NOMO-1 treated with DMSO at 0.1 percent for 48 hours (cell line): Measurements from ENCODE around the gene SERPINA4.
"Not testable (repeated sequence)": the region's sequence is repeated elsewhere in the genome, so short reads cannot be mapped to it uniquely, and the experiment has no call there.

ENCODE experiments used
- DNase-seq: peaks from one replicate; lab custom pipeline; 2025; ENCODE audit not compliant: unreplicated experiment; lab: John Stamatoyannopoulos, UW

SERPINA4 gene

GRCh38 chr14:94591073-94591472 lies 29.8 kb downstream of the SERPINA4 start:
- DNase-seq = no peak

GRCh38 chr14:94591871-94592270 lies 30.6 kb downstream of the SERPINA4 start:
- DNase-seq = no peak

GRCh38 chr14:94592457-94592856 lies 31.2 kb downstream of the SERPINA4 start:
- DNase-seq = no peak

- DNase-seq = no peak
Observed at GRCh38 chr14:94593376-94593748, 32.1 kb downstream of the SERPINA4 start.

GRCh38 chr14:94593749-94594431 lies 32.6 kb downstream of the SERPINA4 start:
- DNase-seq = no peak

GRCh38 chr14:94594441-94594840 lies 33.2 kb downstream of the SERPINA4 start:
- DNase-seq = no peak

DNA sequence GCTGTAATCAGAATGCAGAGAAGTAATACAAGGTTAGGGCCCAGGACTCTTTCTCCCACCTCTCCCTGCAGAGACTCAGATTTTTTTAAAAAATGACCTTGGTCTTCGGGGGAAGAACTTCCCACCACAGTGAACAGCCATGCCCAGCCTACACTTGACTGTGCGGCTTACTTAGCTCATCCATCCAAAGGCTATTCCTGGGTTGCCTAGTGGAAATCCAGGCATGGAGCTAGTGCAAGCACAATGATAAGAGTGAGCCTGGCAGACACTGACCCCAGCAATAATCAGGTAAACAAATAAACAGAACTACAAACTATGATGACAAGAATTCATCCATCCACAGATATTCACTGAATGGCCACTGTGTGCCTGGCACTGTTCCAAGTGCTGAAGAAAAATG lies 34.7 kb downstream of the SERPINA4 start:
- no peak for DNase-seq

DNA sequence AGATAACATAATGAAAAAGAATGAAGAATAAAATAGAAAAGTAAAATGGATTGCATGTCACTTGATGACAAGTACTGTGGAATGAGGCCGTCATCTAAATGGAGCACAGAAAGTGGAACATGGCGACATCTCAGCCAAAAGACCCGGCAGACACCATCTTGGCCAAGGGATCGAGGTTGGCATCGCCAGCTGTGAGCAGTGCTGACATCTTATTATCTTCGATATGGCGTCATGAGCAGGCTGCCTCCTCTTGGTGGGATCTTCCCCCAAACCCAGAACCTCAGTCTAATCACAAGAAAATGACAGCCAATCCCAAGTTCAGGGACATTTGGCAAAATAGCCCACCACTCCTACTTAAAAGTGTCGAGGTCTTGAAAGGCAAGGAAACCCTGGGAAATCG lies 35.1 kb downstream of the SERPINA4 start:
- DNase-seq = no peak

GRCh38 chr14:94597788-94598187 lies 36.5 kb downstream of the SERPINA4 start:
- DNase-seq = no peak

- DNase-seq = no peak
Observed at GRCh38 chr14:94598506-94598815, 37.2 kb downstream of the SERPINA4 start.

DNA sequence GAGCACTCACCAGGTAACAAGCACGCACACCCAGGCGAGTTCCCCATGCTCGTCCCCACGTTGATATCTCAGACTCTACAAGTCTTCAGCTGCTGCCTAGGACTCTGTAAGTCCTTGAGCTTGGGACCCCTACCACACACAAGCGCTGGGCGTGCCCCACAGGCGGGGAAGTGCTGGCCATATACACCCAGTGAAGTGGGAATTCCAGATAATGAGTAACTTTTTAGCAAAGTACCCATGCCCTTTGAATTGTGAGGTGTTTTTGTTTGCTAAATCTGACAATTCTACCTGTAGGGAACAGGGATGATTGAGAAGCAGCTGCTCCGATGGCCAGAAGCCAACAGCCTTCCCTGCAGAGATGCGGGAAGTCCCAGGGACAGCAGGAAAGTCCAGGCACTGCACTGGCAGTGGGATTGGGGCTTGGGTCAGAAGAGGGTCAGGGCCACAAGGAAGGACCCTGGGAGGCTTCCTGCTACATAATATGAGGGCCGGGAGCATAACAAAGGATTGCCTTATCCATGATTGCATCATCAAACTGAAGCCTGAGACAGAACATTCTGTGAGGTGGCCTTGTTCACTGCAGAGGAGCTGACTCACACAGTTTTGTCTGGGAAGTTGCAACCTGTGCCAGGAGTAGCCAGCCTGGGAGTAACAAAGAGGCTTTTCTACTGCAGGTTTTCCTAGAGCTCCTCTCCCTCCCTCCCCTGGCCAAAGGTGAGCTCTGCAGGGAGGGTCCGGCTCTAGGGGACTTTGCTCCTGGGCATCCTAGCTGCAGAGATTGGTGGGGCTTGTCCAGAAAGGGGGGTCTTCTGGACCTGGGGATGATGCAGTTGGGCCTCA lies 37.8 kb downstream of the SERPINA4 start:
- DNase-seq = no peak

GRCh38 chr14:94599656-94600004 lies 38.4 kb downstream of the SERPINA4 start:
- no peak for DNase-seq

GRCh38 chr14:94600148-94600545 lies 38.9 kb downstream of the SERPINA4 start:
- DNase-seq = no peak

- DNase-seq = no peak
Observed at GRCh38 chr14:94601884-94602391, 40.7 kb downstream of the SERPINA4 start.

GRCh38 chr14:94602722-94603121 lies 41.5 kb downstream of the SERPINA4 start:
- DNase-seq = no peak

- DNase-seq = no peak
Observed at GRCh38 chr14:94605361-94605760, 44.1 kb downstream of the SERPINA4 start.

DNA sequence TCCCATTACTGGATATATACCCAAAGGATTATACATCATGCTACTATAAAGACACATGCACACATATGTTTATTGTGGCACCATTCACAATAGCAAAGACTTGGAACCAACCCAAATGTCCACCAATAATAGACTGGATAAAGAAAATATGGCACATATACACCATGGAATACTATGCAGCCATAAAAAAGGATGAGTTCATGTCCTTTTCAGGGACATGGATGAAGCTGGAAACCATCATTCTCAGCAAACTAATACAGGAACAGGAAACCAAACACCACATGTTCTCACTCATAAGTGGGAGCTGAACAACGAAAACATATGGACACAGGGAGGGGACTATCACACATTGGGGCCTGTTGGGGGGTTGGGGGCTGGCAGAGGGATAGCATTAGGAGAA lies 47.7 kb downstream of the SERPINA4 start:
- not testable (repeated sequence) for DNase-seq

DNA sequence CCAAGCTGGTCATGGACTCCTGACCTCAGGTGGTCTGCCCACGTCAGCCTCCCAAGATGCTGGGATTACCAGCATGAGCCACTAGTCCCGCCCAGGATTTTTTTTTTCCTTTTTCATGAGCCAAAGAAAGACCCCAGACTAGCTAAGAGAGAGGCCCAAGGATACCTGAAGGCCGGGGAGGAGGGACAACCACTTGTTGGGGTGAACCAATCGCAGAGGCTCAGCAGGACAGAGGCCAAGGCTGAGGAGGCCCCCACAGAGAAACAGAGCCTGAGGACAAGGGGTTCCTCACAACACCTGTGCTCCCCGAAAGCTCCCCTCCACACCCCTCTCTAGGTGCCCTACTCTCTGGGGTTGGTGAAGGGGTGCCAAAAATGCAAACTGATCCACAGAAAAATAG lies 49.9 kb downstream of the SERPINA4 start:
- no peak for DNase-seq

GRCh38 chr14:94612174-94612573 lies 50.9 kb downstream of the SERPINA4 start, which contains the start of gene SERPINA3:
Gene SERPINA3 (plus strand): TSS chr14:94612391. CDS start chr14:94614442, 2,051 bp downstream.
- DNase-seq = no peak

DNA sequence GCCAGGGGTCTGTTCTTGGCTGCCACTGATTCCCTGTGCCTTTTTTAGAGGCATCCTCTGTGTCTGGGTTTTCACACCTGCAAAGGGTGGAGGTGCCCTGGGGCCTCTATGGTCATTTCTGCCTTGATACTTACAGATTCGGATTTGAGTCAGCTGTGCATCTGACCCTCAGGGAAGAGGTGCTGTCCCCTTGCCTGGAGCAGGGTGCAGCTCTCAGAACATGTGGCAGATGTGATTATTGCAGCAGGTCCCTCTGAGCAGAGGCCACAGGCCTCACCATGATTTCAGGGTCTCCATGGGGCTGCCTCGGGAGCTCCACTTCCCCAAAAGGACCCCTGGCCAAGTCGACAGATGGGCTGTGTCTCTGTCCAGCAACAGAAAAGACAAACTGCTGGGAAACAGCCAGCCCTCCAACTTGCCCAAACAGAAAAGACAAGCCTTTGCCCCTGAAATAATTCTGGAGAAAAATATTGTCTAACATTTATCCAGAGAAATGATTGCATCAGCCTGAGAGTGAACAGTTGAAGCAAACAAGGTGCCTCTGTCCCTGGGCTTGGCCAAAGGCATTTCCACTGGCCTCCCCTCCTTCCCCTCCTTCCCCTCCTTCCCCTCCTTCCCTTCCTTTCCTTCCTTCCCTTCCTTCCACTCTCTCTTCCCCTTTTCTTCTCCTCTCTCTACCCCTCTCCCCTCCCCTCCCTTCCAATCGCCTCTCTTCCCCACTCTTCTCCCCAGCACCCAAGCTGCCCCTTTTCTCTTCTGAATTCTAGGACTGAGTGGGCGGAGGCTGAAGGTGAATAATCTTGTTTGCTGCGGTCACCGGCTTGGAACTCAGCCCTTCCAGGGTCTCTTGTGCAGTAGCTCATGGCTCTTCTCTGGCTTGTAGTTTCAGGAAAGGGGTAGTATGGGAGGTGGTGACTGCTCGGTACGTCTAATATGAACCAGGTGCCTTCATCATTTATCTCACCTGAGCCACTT lies 51.6 kb downstream of the SERPINA4 start:
- no peak for DNase-seq
